WTC11 (cell line): Measurements from ENCODE around the gene LAMC1. TPM values are rescaled to one million over a fixed set of nuclear protein-coding genes. Genes with fewer than 3 reads are reported as not detected.

Experiments
- ATAC-seq: fragments of 200-7000 bp; cut with Tn5 transposase; 2 replicates; pipeline ENCODE4 v1.10.0; 2021; ENCODE audit warnings: mild to moderate bottlenecking, moderate library complexity
- CTCF ChIA-PET: fragments of 300-600 bp; sonication (Branson Sonifier 250); formaldehyde crosslinking; loops from one replicate; lab custom pipeline; 2021; ENCODE audit warnings: antibody characterized with exemption; lab: Charles Lee
- POLR2A ChIA-PET: fragments of 350-600 bp; sonication (Branson Sonifier 250); formaldehyde crosslinking; loops from one replicate; lab custom pipeline; 2021; ENCODE audit warnings: antibody characterized with exemption; lab: Charles Lee
- DNase-seq: peaks from one replicate; pipeline ENCODE4 v3.0.0; 2021; ENCODE audit warnings: low spot score
- H3K27ac Mint-ChIP-seq: 2 replicates; pipeline ENCODE4 v1.8.0; 2021; ENCODE audit warnings: mixed read lengths
- H3K27me3 Mint-ChIP-seq: 2 replicates; pipeline ENCODE4 v1.8.0; 2021; ENCODE audit warnings: low read depth, mild to moderate bottlenecking, moderate library complexity, mixed read lengths
- H3K36me3 Mint-ChIP-seq: 2 replicates; pipeline ENCODE4 v1.8.0; 2021; ENCODE audit warnings: mixed read lengths
- H3K4me1 Mint-ChIP-seq: 2 replicates; pipeline ENCODE4 v1.8.0; 2022; ENCODE audit warnings: mixed read lengths
- H3K4me3 Mint-ChIP-seq: 2 replicates; pipeline ENCODE4 v1.8.0; 2021; ENCODE audit warnings: mild to moderate bottlenecking, moderate library complexity, mixed read lengths
- H3K9me3 Mint-ChIP-seq: 2 replicates; pipeline ENCODE4 v1.8.0; 2021; ENCODE audit warnings: mixed read lengths
- E2F4 ChIP-seq: sonication (generic); formaldehyde crosslinking; IDR thresholded peaks from 2 replicates; pipeline ENCODE4 v1.8.1; 2022; ENCODE audit warnings: low read depth, mild to moderate bottlenecking, moderate library complexity, missing genetic modification reagents, borderline replicate concordance
- ERG ChIP-seq: fragments of 250-450 bp; sonication (Bioruptor Pico); IDR thresholded peaks from 2 replicates; pipeline ENCODE4 v1.8.0; 2021; ENCODE audit warnings: mild to moderate bottlenecking
- JAZF1 ChIP-seq: fragments of 250-450 bp; sonication (Bioruptor Pico); IDR thresholded peaks from 2 replicates; pipeline ENCODE4 v1.9.0; 2021; ENCODE audit warnings: moderate library complexity, mild to moderate bottlenecking, inconsistent platforms
- NFYB ChIP-seq: sonication (generic); formaldehyde crosslinking; conservative IDR thresholded peaks from 2 replicates; pipeline ENCODE4 v1.8.0; 2022; ENCODE audit warnings: low read depth, missing genetic modification reagents
- PREB ChIP-seq: sonication (generic); formaldehyde crosslinking; IDR thresholded peaks from 2 replicates; pipeline ENCODE4 v1.8.1; 2022; ENCODE audit warnings: mild to moderate bottlenecking, missing genetic modification reagents, moderate library complexity, borderline replicate concordance
- SMAD3 ChIP-seq: sonication (generic); formaldehyde crosslinking; IDR thresholded peaks from 2 replicates; pipeline ENCODE4 v1.8.0; 2022; ENCODE audit warnings: missing genetic modification reagents, mild to moderate bottlenecking, borderline replicate concordance
- SP1 ChIP-seq: sonication (generic); formaldehyde crosslinking; conservative IDR thresholded peaks from 2 replicates; pipeline ENCODE4 v1.8.1; 2022; ENCODE audit warnings: missing genetic modification reagents
- TEAD1 ChIP-seq: sonication (generic); formaldehyde crosslinking; IDR thresholded peaks from 2 replicates; pipeline ENCODE4 v1.8.0; 2022; ENCODE audit warnings: mild to moderate bottlenecking, missing genetic modification reagents
- ZBTB21 ChIP-seq: sonication (generic); formaldehyde crosslinking; IDR thresholded peaks from 2 replicates; pipeline ENCODE4 v1.8.1; 2023; ENCODE audit warnings: mild to moderate bottlenecking, missing genetic modification reagents, borderline replicate concordance
- ZBTB43 ChIP-seq: sonication (generic); formaldehyde crosslinking; IDR thresholded peaks from 2 replicates; pipeline ENCODE4 v1.8.1; 2023; ENCODE audit warnings: mild to moderate bottlenecking, missing genetic modification reagents
- ZNF232 ChIP-seq: sonication (generic); formaldehyde crosslinking; IDR thresholded peaks from 2 replicates; pipeline ENCODE4 v1.8.0; 2022; ENCODE audit warnings: mild to moderate bottlenecking, missing genetic modification reagents
- ZNF423 ChIP-seq: fragments of 250-450 bp; sonication (Bioruptor Pico); IDR thresholded peaks from 2 replicates; pipeline ENCODE4 v2.1.2; 2022; ENCODE audit warnings: mild to moderate bottlenecking, moderate library complexity
- total RNA-seq: library from RNA; stranded (reverse); gene quantifications from 3 replicates; pipeline ENCODE4 v1.2.3, GENCODE V29; 2021
- TF ChIP-seq, protein P1 (sequence below): fragments of 250-450 bp; sonication (Bioruptor Pico); IDR thresholded peaks from 2 replicates; pipeline ENCODE4 v1.9.0; 2021; ENCODE audit warnings: moderate library complexity, mild to moderate bottlenecking, inconsistent platforms, borderline replicate concordance
- TF ChIP-seq, protein P2 (sequence below): fragments of 250-450 bp; sonication (Bioruptor Pico); IDR thresholded peaks from 2 replicates; pipeline ENCODE4 v1.9.0; 2021; ENCODE audit warnings: mild to moderate bottlenecking
- TF ChIP-seq, protein P3 (sequence below): sonication (generic); formaldehyde crosslinking; conservative IDR thresholded peaks from 2 replicates; pipeline ENCODE4 v1.8.1; 2022; ENCODE audit warnings: mild to moderate bottlenecking, missing genetic modification reagents
- TF ChIP-seq, protein P4 (sequence below): sonication (generic); formaldehyde crosslinking; IDR thresholded peaks from 2 replicates; pipeline ENCODE4 v1.8.1; 2023; ENCODE audit warnings: mild to moderate bottlenecking, missing genetic modification reagents, moderate library complexity
- TF ChIP-seq, protein P5 (sequence below): sonication (generic); formaldehyde crosslinking; IDR thresholded peaks from 2 replicates; pipeline ENCODE4 v1.8.0; 2022; ENCODE audit warnings: mild to moderate bottlenecking, missing genetic modification reagents
- TF ChIP-seq, protein P6 (sequence below): sonication (generic); formaldehyde crosslinking; IDR thresholded peaks from 2 replicates; pipeline ENCODE4 v1.8.1; 2023; ENCODE audit warnings: mild to moderate bottlenecking, missing genetic modification reagents, borderline replicate concordance
- TF ChIP-seq, protein P7 (sequence below): sonication (generic); formaldehyde crosslinking; IDR thresholded peaks from 2 replicates; pipeline ENCODE4 v1.8.0; 2022; ENCODE audit warnings: missing genetic modification reagents

Gene LAMC1
- total RNA-seq, 1 experiment from 2014 or later: 162 TPM

DNA sequence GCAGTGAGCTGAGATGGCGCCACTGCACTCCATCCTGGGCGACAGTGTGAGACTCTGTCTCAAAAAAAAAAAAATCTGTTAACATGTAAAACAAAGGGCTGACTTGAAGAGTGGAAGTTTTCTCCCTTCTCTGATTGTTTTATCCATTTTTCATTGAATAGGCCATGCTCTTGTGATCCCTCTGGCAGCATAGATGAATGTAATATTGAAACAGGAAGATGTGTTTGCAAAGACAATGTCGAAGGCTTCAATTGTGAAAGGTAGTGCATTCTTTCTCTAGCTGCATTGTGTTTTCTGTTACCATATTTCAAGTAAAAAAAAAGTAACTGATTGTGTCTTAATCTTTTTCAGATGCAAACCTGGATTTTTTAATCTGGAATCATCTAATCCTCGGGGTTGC lies 93.2 kb downstream of the LAMC1 start (continued):
- TF ChIP-seq, protein P1, sequence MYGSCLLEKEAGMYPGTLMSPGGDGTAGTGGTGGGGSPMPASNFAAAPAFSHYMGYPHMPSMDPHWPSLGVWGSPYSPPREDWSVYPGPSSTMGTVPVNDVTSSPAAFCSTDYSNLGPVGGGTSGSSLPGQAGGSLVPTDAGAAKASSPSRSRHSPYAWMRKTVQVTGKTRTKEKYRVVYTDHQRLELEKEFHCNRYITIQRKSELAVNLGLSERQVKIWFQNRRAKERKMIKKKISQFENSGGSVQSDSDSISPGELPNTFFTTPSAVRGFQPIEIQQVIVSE (CRISPR knock-in tag): no peak
- TF ChIP-seq, protein P2, sequence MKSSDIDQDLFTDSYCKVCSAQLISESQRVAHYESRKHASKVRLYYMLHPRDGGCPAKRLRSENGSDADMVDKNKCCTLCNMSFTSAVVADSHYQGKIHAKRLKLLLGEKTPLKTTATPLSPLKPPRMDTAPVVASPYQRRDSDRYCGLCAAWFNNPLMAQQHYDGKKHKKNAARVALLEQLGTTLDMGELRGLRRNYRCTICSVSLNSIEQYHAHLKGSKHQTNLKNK (CRISPR knock-in tag): no peak
- TF ChIP-seq E2F4 (CRISPR knock-in tag): no peak

GRCh38 chr1:183121609-183122008 lies 98.4 kb downstream of the LAMC1 start:
- no peak overlapping the region for H3K27ac Mint-ChIP-seq
- H3K36me3 Mint-ChIP-seq: peaks cover 67% of the 10 kb centered on the region
- DNase-seq (no peak), ATAC-seq (no peak)
- H3K27me3 Mint-ChIP-seq: no peaks in the 10 kb centered on the region
- ChIA-PET POLR2A (no interaction called here), CTCF (no interaction called here)
- H3K4me3 Mint-ChIP-seq: no peak overlapping the region
- no peaks in the 10 kb centered on the region for H3K9me3 Mint-ChIP-seq
- no peaks in the 10 kb centered on the region for H3K4me1 Mint-ChIP-seq
- TF ChIP-seq ERG (CRISPR knock-in tag) (no peak), ZNF423 (no peak), SMAD3 (CRISPR knock-in tag) (no peak), JAZF1 (CRISPR knock-in tag) (no peak), ZBTB43 (CRISPR knock-in tag) (no peak), NFYB (CRISPR knock-in tag) (no peak), PREB (CRISPR knock-in tag) (no peak), ZNF232 (CRISPR knock-in tag) (no peak), ZBTB21 (no peak), SP1 (CRISPR knock-in tag) (no peak), TEAD1 (CRISPR knock-in tag) (no peak)
- TF ChIP-seq, protein P3, sequence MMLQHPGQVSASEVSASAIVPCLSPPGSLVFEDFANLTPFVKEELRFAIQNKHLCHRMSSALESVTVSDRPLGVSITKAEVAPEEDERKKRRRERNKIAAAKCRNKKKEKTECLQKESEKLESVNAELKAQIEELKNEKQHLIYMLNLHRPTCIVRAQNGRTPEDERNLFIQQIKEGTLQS (CRISPR knock-in tag): no peak
- TF ChIP-seq, protein P4, sequence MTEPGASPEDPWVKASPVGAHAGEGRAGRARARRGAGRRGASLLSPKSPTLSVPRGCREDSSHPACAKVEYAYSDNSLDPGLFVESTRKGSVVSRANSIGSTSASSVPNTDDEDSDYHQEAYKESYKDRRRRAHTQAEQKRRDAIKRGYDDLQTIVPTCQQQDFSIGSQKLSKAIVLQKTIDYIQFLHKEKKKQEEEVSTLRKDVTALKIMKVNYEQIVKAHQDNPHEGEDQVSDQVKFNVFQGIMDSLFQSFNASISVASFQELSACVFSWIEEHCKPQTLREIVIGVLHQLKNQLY: no peak
- TF ChIP-seq, protein P5, sequence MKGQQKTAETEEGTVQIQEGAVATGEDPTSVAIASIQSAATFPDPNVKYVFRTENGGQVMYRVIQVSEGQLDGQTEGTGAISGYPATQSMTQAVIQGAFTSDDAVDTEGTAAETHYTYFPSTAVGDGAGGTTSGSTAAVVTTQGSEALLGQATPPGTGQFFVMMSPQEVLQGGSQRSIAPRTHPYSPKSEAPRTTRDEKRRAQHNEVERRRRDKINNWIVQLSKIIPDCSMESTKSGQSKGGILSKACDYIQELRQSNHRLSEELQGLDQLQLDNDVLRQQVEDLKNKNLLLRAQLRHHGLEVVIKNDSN (CRISPR knock-in tag): no peak
- TF ChIP-seq, protein P6, sequence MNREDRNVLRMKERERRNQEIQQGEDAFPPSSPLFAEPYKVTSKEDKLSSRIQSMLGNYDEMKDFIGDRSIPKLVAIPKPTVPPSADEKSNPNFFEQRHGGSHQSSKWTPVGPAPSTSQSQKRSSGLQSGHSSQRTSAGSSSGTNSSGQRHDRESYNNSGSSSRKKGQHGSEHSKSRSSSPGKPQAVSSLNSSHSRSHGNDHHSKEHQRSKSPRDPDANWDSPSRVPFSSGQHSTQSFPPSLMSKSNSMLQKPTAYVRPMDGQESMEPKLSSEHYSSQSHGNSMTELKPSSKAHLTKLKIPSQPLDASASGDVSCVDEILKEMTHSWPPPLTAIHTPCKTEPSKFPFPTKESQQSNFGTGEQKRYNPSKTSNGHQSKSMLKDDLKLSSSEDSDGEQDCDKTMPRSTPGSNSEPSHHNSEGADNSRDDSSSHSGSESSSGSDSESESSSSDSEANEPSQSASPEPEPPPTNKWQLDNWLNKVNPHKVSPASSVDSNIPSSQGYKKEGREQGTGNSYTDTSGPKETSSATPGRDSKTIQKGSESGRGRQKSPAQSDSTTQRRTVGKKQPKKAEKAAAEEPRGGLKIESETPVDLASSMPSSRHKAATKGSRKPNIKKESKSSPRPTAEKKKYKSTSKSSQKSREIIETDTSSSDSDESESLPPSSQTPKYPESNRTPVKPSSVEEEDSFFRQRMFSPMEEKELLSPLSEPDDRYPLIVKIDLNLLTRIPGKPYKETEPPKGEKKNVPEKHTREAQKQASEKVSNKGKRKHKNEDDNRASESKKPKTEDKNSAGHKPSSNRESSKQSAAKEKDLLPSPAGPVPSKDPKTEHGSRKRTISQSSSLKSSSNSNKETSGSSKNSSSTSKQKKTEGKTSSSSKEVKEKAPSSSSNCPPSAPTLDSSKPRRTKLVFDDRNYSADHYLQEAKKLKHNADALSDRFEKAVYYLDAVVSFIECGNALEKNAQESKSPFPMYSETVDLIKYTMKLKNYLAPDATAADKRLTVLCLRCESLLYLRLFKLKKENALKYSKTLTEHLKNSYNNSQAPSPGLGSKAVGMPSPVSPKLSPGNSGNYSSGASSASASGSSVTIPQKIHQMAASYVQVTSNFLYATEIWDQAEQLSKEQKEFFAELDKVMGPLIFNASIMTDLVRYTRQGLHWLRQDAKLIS (CRISPR knock-in tag): no peak
- TF ChIP-seq, protein P7, sequence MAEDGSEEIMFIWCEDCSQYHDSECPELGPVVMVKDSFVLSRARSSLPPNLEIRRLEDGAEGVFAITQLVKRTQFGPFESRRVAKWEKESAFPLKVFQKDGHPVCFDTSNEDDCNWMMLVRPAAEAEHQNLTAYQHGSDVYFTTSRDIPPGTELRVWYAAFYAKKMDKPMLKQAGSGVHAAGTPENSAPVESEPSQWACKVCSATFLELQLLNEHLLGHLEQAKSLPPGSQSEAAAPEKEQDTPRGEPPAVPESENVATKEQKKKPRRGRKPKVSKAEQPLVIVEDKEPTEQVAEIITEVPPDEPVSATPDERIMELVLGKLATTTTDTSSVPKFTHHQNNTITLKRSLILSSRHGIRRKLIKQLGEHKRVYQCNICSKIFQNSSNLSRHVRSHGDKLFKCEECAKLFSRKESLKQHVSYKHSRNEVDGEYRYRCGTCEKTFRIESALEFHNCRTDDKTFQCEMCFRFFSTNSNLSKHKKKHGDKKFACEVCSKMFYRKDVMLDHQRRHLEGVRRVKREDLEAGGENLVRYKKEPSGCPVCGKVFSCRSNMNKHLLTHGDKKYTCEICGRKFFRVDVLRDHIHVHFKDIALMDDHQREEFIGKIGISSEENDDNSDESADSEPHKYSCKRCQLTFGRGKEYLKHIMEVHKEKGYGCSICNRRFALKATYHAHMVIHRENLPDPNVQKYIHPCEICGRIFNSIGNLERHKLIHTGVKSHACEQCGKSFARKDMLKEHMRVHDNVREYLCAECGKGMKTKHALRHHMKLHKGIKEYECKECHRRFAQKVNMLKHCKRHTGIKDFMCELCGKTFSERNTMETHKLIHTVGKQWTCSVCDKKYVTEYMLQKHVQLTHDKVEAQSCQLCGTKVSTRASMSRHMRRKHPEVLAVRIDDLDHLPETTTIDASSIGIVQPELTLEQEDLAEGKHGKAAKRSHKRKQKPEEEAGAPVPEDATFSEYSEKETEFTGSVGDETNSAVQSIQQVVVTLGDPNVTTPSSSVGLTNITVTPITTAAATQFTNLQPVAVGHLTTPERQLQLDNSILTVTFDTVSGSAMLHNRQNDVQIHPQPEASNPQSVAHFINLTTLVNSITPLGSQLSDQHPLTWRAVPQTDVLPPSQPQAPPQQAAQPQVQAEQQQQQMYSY: no peak
